GM21423 (cell line): ENCODE measurements around the gene XCL1.
"Not testable (repeated sequence)": the region's sequence is repeated elsewhere in the genome, so short reads cannot be mapped to it uniquely, and the experiment has no call there.

Source experiments
- ATAC-seq: cut with Tn5 transposase; IDR thresholded peaks from one replicate; pipeline ENCODE4 v1.9.1; 2021; ENCODE audit warnings: mild to moderate bottlenecking, moderate library complexity; ENCODE audit not compliant: unreplicated experiment

XCL1 gene, protein sequence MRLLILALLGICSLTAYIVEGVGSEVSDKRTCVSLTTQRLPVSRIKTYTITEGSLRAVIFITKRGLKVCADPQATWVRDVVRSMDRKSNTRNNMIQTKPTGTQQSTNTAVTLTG

DNA sequence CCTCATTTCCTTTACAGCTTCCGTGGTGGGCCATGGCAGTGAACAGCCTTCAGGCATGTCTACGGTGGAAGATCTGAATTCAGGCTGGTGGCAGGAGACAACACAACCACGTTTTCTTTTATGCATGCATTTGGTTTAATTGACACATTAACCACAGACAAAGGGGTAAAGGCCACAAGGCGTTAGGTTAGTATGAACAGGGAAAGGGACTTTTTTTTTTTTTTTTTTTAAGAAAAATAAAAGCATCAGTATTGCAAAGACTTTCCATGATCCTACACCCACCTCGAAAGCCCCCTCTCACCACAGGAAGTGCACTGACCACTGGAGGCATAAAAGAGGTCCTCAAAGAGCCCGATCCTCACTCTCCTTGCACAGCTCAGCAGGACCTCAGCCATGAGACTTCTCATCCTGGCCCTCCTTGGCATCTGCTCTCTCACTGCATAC, at the start of gene XCL1:
TSS of gene XCL1 (plus strand) at position 361 of the 444 bp plus-strand sequence. CDS start at position 394, 33 bp downstream.
- ATAC-seq = not testable (repeated sequence)

DNA sequence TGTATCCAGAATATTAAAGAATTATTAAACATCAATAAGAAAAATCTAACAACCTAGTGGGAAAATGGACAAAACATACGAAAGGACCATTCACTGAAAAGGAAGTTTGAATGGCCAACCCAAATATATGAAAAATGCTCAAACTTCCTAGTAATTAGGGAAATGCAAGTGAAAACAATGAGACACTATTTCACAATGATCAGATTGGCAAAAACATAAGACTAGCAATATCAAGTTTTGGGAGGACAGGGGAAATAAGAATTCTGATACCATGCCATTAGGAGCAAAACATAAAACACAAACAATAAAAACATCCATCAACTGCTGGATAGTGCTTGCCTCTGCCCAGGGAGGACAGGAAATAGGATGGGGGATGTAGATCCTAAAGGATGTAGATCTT, 46.9 kb upstream of the XCL1 start:
- no peak for ATAC-seq

DNA sequence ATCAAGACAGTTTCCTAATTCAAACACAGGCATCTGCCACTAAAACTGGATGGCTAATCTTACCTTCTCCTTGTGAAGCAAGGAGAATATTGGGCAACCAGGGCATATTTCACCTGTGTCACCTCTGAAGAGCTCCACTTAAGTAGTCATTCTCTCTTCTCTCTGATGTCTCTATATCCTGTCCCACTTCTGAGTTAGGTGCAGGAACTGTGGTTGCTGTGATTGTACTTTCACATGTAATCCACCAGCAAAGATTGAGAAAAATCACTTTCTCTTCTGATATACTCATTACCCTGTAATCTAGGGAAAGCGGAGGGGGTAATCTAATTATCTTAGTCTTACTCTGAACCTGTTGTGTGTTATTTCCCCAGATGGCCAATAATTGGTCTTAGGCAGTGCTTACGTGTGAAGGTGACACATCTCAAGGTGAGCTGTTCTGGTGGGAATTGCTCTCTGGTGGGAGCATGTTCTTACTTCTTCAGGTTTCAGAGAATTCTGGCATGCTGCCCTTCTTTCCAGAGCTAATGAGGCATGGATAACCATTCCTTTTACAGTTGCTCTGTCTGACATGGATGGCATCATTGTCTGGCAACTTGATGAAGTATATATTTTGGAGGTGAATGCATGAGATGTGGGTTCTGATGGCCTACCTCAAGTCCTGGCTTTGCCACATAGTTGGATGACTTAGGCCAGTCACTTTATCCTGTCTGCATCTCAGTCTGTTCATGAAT, 44.6 kb upstream of the XCL1 start:
- no peak for ATAC-seq

DNA sequence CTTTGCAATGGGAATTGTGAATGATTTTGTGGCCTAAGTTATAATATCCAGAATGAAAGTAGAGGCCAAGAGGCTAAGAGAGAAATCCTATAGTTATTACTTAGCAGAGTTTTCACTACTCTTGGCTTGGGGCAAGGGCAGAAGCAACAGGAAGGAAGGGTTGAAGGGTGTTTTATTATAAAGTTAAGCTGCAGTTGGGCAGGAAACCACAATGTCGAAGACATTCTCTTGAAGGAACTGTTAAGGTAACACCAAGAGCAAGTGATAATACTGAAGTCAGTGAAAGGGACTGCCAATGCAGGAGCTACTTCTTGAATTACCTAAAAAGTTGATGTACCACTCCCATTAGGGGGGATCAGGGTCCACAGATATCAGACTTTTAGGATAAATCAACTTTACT, 40.9 kb upstream of the XCL1 start:
- ATAC-seq = peak; percentile 80

GRCh38 chr1:168540798-168541197, 35.6 kb upstream of the XCL1 start:
- not testable (repeated sequence) for ATAC-seq

GRCh38 chr1:168542978-168543377, 33.4 kb upstream of the XCL1 start:
- ATAC-seq = not testable (repeated sequence)

DNA sequence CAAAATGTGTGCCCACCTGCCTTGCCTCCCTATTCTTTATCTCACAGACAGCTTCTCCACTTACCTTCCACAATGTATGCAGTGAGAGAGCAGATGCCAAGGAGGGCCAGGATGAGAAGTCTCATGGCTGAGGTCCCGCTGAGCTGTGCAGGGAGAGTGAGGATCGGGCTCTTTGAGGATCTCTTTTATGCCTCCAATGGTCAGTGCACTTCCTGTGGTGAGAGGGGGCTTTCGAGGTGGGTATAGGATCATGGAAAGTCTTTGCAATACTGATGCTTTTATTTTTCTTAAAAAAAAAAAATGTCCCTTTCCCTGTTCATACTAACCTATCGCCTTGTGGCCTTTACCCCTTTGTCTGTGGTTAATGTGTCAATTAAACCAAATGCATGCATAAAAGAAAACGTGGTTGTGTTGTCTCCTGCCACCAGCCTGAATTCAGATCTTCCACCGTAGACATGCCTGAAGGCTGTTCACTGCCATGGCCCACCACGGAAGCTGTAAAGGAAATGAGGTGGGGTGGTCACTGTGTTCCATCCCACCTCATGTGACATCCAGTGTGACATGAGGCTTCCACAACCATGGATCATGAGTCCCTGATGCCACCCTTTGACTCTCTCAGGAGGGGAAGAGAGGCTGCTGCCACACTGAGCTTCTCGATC, 32.4 kb upstream of the XCL1 start, which contains the start of gene XCL2:
TSS of gene XCL2 (minus strand) at position 158 of the 659 bp plus-strand sequence. CDS start at position 125, 33 bp downstream.
- ATAC-seq = not testable (repeated sequence)

DNA sequence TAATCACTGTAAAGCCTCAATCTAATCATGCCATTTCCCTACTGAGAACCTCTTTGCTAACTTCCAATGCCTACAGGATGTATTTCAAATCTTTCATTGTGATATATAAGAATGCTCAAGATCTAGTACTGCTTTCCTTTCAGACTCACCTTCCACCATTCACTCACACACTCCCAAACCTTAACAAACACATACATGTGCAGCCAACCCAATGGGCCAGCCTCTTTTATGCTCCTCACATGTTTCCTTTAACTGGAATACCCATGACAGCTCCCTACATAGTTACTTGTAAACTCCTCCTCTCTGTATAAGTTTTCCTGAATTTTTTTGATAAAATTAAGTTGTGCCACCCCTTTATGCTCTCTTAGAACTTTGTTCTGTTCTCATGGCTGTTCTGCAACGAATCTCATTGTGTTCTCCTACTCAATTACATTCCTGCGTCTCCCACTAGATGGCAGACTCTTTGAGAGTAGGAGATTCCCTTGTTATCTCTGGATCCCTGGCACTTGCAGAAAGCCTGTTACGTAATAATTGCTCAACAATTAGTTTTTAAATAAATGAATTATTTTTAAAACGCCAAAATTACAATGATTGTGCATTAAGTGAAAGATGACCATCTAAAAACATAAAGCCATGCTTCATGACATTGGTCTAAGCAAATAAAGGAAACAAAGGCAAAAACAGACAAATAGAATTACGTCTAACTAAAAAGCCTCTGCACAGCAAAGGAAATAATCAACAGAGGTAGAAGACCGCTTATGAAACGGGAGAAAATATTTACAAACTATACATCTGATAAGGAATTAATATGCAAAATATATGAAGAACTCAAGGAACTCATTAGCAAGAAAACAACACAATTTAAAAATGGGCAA, 30.5 kb upstream of the XCL1 start:
- not testable (repeated sequence) for ATAC-seq

- not testable (repeated sequence) for ATAC-seq
These were observed 29.9 kb upstream of the XCL1 start for GRCh38 chr1:168546553-168546895.

GRCh38 chr1:168550971-168551370, 25.4 kb upstream of the XCL1 start:
- ATAC-seq = no peak

DNA sequence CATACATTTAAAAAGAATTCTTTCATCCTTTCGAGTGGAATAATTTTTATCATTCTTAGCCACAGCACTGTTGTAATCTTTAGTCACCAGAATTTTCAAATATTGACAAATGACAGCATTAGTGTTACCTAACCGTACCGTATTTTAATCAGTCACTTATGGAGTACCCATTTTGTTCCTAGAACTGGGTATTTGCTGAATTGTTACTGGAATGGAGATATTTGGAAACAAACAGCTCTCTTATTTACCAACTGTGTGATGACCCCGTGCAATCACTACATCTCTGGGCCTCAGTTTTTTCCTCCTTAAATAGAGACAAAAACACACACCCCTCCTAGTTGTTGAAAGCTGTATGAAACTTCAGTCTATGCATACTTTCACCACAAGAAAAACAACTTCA, 24.7 kb upstream of the XCL1 start:
- no peak for ATAC-seq

- ATAC-seq = no peak
These were observed 23.4 kb upstream of the XCL1 start for GRCh38 chr1:168552961-168553360.

DNA sequence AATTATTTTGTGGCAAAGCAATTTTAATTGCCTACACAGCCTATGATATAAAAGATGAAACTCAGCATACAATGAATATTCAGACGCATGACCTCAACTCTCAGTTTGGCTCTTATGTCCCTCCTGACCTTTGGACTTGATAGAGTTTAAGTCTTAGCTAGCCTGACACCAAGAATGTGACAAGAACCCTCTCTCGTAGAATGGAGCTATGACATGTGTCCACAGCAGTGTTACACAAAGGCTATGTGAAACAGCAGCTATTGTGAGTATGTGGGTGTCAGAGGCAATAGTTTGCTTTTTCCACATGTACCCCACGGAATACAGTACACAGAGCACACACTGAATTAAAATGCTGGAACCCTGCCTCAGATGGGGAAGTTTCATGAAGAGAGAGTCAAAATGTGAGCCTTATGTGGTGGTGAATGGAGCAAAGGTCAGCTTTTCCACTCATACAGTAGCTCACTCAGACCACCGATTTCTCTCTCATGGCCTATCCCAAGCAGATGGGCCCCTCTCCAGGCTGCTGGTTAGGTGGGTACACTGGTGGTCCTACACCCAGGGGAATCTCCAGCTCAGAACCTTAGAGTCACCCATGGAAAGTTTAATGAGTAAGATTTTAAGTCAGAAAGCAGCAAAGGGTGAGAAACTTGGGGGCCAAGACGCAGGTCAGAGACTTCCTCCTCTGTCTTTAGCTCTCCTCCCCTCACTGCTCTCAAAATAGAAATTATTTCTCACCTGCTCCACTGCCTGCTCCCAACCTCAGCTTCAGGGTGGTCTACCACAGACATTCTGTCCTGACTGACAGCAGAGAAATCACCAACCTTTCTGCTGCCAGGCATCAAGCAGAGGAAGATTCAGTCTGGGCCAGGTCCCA, 22.5 kb upstream of the XCL1 start:
- ATAC-seq = no peak

DNA sequence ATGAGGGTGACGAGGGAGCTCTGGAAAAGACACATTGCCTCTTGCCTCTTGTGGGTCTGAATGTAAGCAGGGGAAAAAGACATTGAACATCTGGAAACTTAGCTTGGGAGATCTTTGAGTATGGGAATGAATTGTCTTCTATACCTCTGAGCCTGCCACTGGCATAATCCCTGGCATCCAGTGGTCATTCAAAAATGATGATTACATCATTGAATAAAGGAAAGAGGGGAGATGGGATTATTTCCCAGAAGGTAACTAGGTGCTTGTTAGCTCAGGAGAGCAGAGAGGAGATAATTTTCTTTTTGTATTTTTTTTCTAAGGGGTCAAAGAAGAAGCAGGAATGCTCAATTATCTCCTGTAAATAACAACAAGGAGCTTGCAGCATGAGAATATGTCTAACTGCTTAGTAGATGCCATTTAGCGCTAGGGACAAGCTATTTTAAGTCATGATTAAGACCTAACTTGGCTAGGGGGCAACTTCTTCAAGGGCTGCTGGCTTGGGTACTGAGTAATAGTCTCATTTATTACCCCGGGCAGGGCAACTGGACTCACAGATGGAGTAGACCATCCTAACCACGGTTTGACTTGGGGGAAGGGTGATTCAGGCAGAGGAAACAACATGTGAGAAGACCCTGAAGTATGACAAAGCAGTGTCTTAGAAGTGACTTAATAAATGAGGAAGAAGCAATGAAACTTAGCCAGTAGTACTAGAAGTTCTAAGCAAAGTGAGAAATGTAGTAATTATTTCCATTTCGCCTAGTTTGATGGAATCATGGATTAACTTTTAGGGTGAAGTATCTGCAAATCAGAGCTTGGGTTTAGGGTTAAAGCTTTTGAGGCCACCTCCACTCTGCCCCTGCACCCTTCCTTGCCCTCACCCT, 21.6 kb upstream of the XCL1 start:
- ATAC-seq = no peak

GRCh38 chr1:168555508-168556046, 20.8 kb upstream of the XCL1 start:
- ATAC-seq = no peak

- ATAC-seq = no peak
These were observed 19.8 kb upstream of the XCL1 start for GRCh38 chr1:168556647-168557046.

- no peak for ATAC-seq
These were observed 16.0 kb upstream of the XCL1 start for GRCh38 chr1:168560370-168560769.

- no peak for ATAC-seq
These were observed 14.4 kb upstream of the XCL1 start for GRCh38 chr1:168561989-168562388.

- no peak for ATAC-seq
These were observed 10.6 kb upstream of the XCL1 start for GRCh38 chr1:168565825-168566224.
